B cell (primary cell): ENCODE data around the gene PRKCH. TPM values are rescaled to one million over a fixed set of nuclear protein-coding genes. Genes with fewer than 3 reads are reported as not detected.

Source experiments
- ATAC-seq: fragments of 200-7000 bp; cut with Tn5 transposase; one replicate; pipeline ENCODE4 v1.10.0; 2021; ENCODE audit warnings: low read depth, mild to moderate bottlenecking, moderate number of reproducible peaks, moderate library complexity
- CTCF ChIA-PET: fragments of 350-600 bp; sonication (Branson Sonifier 250); formaldehyde crosslinking; loops from one replicate; lab custom pipeline; 2021; ENCODE audit warnings: antibody characterized with exemption, inconsistent platforms; lab: Charles Lee
- POLR2A ChIA-PET: fragments of 350-600 bp; sonication (Branson Sonifier 250); formaldehyde crosslinking; loops from one replicate; lab custom pipeline; 2021; ENCODE audit warnings: antibody characterized with exemption; lab: Charles Lee
- DNase-seq: peaks from one replicate; pipeline ENCODE4 v3.0.0; 2013
- H2AFZ ChIP-seq: 2 replicates; pipeline ENCODE4 v1.6.1; 2012; ENCODE audit warnings: mild to moderate bottlenecking, low read depth, low read length; ENCODE audit not compliant: insufficient read depth, poor library complexity, severe bottlenecking
- H3K27ac ChIP-seq, 2 donors: 1 replicate in 1 of 2; 2 replicates in 1 of 2; pipeline ENCODE4 v1.5.1; 2012 to 2013; ENCODE audit warnings: low read length in 2 of 2, mild to moderate bottlenecking in 2 of 2, moderate library complexity in 1 of 2
- H3K27me3 ChIP-seq, 4 experiments: fragments of 200-600 bp in 1 of 4; sonication (generic) in 1 of 4; replicated peaks in 1 of 4; 1 replicate in 2 of 4; 2 replicates in 2 of 4; pipeline versions ENCODE4 v1.6.1 to v1.7.0; 2013 to 2016; ENCODE audit warnings: low read length in 3 of 4, mild to moderate bottlenecking in 2 of 4, mixed read lengths in 1 of 4, moderate library complexity in 1 of 4; ENCODE audit not compliant: insufficient read depth in 4 of 4, control insufficient read depth in 3 of 4; ENCODE audit errors: control extremely low read depth in 1 of 4
- H3K36me3 ChIP-seq, 2 experiments: replicated peaks in 1 of 2; 1 replicate in 1 of 2; 2 replicates in 1 of 2; pipeline versions ENCODE4 v1.6.1 to v1.7.1; 2013; ENCODE audit warnings: low read length in 1 of 2; ENCODE audit not compliant: insufficient read depth in 2 of 2, control insufficient read depth in 1 of 2; ENCODE audit errors: control extremely low read depth in 1 of 2, extremely low read depth in 1 of 2
- H3K4me1 ChIP-seq, 2 donors: fragments of 200-600 bp in 1 of 2; sonication (generic) in 1 of 2; 1 replicate in 1 of 2; 2 replicates in 1 of 2; pipeline versions ENCODE4 v1.5.1 to v1.6.1; 2013 to 2017; ENCODE audit warnings: low read length in 2 of 2; ENCODE audit not compliant: control insufficient read depth in 2 of 2, insufficient read depth in 2 of 2
- H3K4me2 ChIP-seq: replicated peaks from 2 replicates; pipeline ENCODE3; 2012; ENCODE audit warnings: mild to moderate bottlenecking, low read depth, low read length; ENCODE audit not compliant: poor library complexity, severe bottlenecking
- H3K4me3 ChIP-seq, 5 experiments: fragments of 200-600 bp in 1 of 5; sonication (generic) in 1 of 5; 1 replicate in 3 of 5; 2 replicates in 2 of 5; pipeline versions ENCODE4 v1.5.1 to v1.7.0; 2011 to 2016; ENCODE audit warnings: low read length in 4 of 5, mild to moderate bottlenecking in 4 of 5, low read depth in 2 of 5, control low read depth in 1 of 5, moderate library complexity in 1 of 5; ENCODE audit not compliant: insufficient read depth in 1 of 5; ENCODE audit errors: control extremely low read depth in 1 of 5, extremely low read depth in 1 of 5
- H3K79me2 ChIP-seq: fragments of 200-600 bp; sonication (generic); one replicate; pipeline ENCODE4 v1.6.0; 2016; ENCODE audit warnings: low read length; ENCODE audit not compliant: control insufficient read depth, insufficient read depth
- H3K9ac ChIP-seq: fragments of 200-600 bp; sonication (generic); 2 replicates; pipeline ENCODE4 v1.6.1; 2017; ENCODE audit warnings: mild to moderate bottlenecking, low read length, moderate library complexity
- H3K9me3 ChIP-seq, 3 donors: one replicate each; pipeline versions ENCODE4 v1.6.1 to v1.7.1; 2013; ENCODE audit warnings: low read length in 2 of 3; ENCODE audit not compliant: control insufficient read depth in 2 of 3, insufficient read depth in 1 of 3; ENCODE audit errors: control extremely low read depth in 1 of 3
- H4K20me1 ChIP-seq: 2 replicates; pipeline ENCODE4 v1.6.0; 2012; ENCODE audit warnings: mild to moderate bottlenecking, low read length; ENCODE audit not compliant: insufficient read depth, control insufficient read depth, poor library complexity, severe bottlenecking
- H3K27ac Mint-ChIP-seq: one replicate; pipeline ENCODE4 v1.8.0; 2021; ENCODE audit warnings: mixed read lengths
- H3K27me3 Mint-ChIP-seq: one replicate; pipeline ENCODE4 v1.8.0; 2021; ENCODE audit warnings: mixed read lengths
- H3K4me1 Mint-ChIP-seq: one replicate; pipeline ENCODE4 v1.8.0; 2021; ENCODE audit warnings: mixed read lengths
- H3K4me3 Mint-ChIP-seq: one replicate; pipeline ENCODE4 v1.8.0; 2021; ENCODE audit warnings: mixed read lengths
- H3K9me3 Mint-ChIP-seq: one replicate; pipeline ENCODE4 v1.8.0; 2022; ENCODE audit warnings: mixed read lengths; ENCODE audit not compliant: insufficient read depth
- CTCF ChIP-seq: fragments of 200-600 bp; IDR thresholded peaks from one replicate; pipeline ENCODE4 v1.8.0; 2022; ENCODE audit warnings: antibody characterized with exemption, mild to moderate bottlenecking
- EZH2 ChIP-seq: IDR thresholded peaks from 2 replicates; pipeline ENCODE4 v1.6.1; 2012; ENCODE audit warnings: borderline replicate concordance, low read depth, mild to moderate bottlenecking, moderate library complexity, low read length; ENCODE audit not compliant: insufficient read depth, poor library complexity, severe bottlenecking
- WGBS: methylation state at CpG from one replicate; pipeline ENCODE4 v1.1.5; 2013; ENCODE audit warnings: missing lambda C conversion rate; ENCODE audit not compliant: insufficient coverage; 5-methylcytosine and 5-hydroxymethylcytosine counted together
- intact Hi-C: fragments of 100-400 bp; cut with micrococcal nuclease; formaldehyde crosslinking; loops from one replicate; pipeline ENCODE4 v1.10.0; 2022
- polyA plus RNA-seq: library from polyadenylated mRNA; depleted of rRNA; stranded (reverse); fragments of >200 nt; gene quantifications from 2 replicates; pipeline ENCODE4 v1.2.3, GENCODE V29; 2012
- total RNA-seq, 2 donors: library from RNA; stranded (reverse); fragments of 120-200 nt in 1 of 2; gene quantifications; 1 replicate in 1 of 2; 2 replicates in 1 of 2; pipeline versions ENCODE4 v1.2.3 to v1.2.4, GENCODE V29; 2013 to 2022

The PRKCH gene
- total and polyA plus RNA-seq, 2 donors (not counting 1 experiment from before 2014, with no cell fraction given), result 2.0 to 5.0 TPM

- no peaks in the 10 kb centered on the region for H3K79me2 ChIP-seq
- H3K4me1 Mint-ChIP-seq, result peaks cover 17% of the 10 kb centered on the region
Measured at GRCh38 chr14:61438860-61439765, 117.7 kb downstream of the PRKCH start.

More at GRCh38 chr14:61438860-61439765, 117.7 kb downstream of the PRKCH start:
- H4K20me1 ChIP-seq, result no peaks in the 10 kb centered on the region
- no peak overlapping the region for H3K9ac ChIP-seq
- 25% methylated on average over 11 of the region's 12 CpGs for WGBS
- Mint-ChIP-seq H3K9me3 (no peaks in the 10 kb centered on the region), H3K4me3 (peak overlapping the region; percentile 1), H3K27ac (no peak overlapping the region), H3K27me3 (peaks cover 3% of the 10 kb centered on the region)
- ATAC-seq, result no peak
- H3K36me3 ChIP-seq, result no peaks in the 10 kb centered on the region
- POLR2A ChIA-PET, result interaction anchor here (0.5 kb wide), 1 partner anchor 330 kb away, joined by 4 read pairs; no protein-coding TSS in a partner anchor
- H3K4me3 ChIP-seq, result no peak overlapping the region
- intact Hi-C loops, result no loop called here
- peaks cover 0 to 5% (median 0%) of the 10 kb centered on the region in 4 experiments for H3K27me3 ChIP-seq
- peaks cover 2 to 13% of the 10 kb centered on the region in 2 donors for H3K4me1 ChIP-seq
- H3K27ac ChIP-seq, result no peak overlapping the region
- peak overlapping the region; percentile 11 for H2AFZ ChIP-seq
- DNase-seq, result no peak
- TF ChIP-seq CTCF (no peak), EZH2 (no peak)
- no peaks in the 10 kb centered on the region for H3K9me3 ChIP-seq
- CTCF ChIA-PET, result interaction anchor here (0.5 to 1.4 kb wide), 2 partner anchors 398 kb away, joined by 3 read pairs; no protein-coding TSS in a partner anchor
- H3K4me2 ChIP-seq, result peak overlapping the region; percentile 13
